ENCODE results near the gene MUTYH.

DNA sequence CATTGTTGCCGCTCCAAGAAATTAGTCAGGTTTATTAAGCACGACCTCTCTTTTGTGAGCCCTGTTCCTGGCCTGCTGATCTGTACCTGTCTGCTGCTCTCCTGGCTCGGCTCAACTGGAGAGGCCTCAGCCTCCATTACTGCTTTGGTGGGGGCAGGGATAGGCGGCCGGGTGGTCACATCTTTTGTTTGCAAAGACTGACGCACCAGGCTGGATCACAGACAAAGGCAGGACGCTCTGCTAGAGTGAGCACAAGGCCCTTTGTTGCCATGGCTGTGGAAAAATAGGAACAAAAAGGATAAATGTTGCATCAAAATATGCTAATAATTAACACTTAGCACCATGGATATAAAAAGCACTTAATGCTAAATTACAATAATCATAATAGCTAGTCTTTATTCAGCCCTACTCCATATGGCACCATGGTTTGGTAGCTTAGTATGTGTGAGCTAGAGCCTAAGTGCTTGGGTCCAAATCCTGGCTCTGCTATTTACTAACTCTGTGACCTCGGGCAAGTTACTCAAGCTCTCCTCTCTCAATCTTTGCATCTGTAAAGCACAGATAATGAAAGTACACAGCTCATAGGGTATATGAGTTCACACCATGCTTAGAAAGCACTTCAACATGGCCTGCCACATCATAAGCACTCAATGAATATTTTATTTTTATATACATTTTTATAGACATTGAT is 42.4 kb downstream of the MUTYH start:
- TF ChIP-seq, protein P1, sequence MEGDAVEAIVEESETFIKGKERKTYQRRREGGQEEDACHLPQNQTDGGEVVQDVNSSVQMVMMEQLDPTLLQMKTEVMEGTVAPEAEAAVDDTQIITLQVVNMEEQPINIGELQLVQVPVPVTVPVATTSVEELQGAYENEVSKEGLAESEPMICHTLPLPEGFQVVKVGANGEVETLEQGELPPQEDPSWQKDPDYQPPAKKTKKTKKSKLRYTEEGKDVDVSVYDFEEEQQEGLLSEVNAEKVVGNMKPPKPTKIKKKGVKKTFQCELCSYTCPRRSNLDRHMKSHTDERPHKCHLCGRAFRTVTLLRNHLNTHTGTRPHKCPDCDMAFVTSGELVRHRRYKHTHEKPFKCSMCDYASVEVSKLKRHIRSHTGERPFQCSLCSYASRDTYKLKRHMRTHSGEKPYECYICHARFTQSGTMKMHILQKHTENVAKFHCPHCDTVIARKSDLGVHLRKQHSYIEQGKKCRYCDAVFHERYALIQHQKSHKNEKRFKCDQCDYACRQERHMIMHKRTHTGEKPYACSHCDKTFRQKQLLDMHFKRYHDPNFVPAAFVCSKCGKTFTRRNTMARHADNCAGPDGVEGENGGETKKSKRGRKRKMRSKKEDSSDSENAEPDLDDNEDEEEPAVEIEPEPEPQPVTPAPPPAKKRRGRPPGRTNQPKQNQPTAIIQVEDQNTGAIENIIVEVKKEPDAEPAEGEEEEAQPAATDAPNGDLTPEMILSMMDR (conservative IDR thresholded peaks at IDR 0.05; ENCODE audit: low read depth, low read length) = no peak
- TF ChIP-seq EZH2 (IDR thresholded peaks at IDR 0.05; ENCODE audit: borderline replicate concordance, low read depth, low read length, poor library complexity, severe bottlenecking) = no peak

Data from A673 (cell line).